GM18520 (cell line): ENCODE results near the gene CAPN11.

ENCODE experiments used
- ATAC-seq: cut with Tn5 transposase; IDR thresholded peaks from one replicate; pipeline ENCODE4 v1.9.1; 2021; ENCODE audit not compliant: unreplicated experiment

CAPN11 gene

GRCh38 chr6:44158770-44159228, at the start of gene CAPN11:
Gene CAPN11 (plus strand): TSS chr6:44158820. CDS start chr6:44158849, 29 bp downstream.
- no peak for ATAC-seq

DNA sequence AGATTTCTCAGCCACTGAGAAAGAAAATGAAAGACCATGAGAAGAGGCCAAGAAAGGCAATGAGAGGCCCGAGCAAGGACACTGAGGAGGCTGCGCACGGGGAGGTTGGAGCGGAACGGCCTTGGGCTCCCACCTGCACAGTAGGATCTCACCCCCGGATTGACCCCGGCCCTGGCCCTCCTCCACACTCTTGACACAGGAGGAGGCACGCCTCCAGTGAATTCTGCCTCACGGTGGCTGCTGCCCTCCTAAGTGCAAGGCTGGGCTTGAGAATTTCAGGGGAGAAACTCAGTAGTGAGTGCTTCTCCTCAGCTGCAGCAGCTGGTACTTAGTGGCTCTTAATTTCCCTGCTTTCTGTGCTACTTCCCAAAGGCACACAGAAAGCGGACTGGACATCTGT, 49.4 kb upstream of the CAPN11 start:
- ATAC-seq: no peak

- no peak for ATAC-seq
These were observed 48.5 kb upstream of the CAPN11 start for GRCh38 chr6:44110005-44110676.

GRCh38 chr6:44110966-44111365, 47.7 kb upstream of the CAPN11 start:
- no peak for ATAC-seq

DNA sequence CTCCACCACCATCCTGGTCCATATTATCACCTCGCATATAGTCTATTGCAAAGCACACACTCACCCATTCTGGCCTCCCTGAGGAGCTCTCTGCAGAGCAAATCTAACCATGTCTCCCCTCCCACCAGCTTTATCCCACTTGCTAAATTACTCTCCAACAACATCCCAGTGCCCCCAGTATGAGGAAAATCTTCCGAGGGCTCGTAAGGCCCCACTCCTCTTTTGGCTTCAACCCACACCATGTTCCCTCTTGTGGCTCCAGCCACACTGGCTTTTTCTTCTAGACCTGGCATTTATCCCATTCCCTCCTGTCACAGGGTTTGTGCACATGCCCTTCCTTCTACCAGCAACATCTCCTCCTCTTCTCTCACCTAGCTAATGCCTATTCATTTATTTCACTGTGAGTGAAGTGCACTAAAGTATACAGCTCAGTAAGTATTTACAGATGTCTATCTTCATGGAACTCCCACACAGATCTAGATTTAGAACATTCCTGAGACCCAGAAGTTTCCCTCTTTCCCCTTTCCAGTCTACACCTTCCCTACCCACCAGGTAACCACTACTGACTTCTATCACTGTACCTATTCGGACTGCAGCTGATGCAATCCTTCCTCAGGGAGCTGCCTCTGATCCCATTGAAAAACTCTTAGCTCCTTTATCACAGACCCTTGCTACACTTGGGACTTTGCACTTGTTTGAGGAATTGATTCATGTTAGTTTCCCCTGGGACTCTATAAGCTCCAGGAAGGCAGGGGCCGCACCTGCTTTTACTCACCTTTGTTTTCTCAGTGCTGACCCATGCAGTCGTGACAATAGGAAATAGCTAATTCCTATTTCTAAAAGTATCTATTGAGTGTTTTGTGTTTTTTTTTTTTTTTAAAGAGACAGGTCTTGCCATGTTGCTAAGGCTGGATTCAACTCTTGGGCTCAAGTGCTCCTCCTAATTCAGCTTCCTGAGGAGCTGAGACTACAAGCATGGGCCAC, 46.9 kb upstream of the CAPN11 start:
- no peak for ATAC-seq

GRCh38 chr6:44113414-44113813, 45.2 kb upstream of the CAPN11 start:
- ATAC-seq: no peak

- ATAC-seq: no peak
These were observed 42.8 kb upstream of the CAPN11 start for GRCh38 chr6:44115866-44116265.

DNA sequence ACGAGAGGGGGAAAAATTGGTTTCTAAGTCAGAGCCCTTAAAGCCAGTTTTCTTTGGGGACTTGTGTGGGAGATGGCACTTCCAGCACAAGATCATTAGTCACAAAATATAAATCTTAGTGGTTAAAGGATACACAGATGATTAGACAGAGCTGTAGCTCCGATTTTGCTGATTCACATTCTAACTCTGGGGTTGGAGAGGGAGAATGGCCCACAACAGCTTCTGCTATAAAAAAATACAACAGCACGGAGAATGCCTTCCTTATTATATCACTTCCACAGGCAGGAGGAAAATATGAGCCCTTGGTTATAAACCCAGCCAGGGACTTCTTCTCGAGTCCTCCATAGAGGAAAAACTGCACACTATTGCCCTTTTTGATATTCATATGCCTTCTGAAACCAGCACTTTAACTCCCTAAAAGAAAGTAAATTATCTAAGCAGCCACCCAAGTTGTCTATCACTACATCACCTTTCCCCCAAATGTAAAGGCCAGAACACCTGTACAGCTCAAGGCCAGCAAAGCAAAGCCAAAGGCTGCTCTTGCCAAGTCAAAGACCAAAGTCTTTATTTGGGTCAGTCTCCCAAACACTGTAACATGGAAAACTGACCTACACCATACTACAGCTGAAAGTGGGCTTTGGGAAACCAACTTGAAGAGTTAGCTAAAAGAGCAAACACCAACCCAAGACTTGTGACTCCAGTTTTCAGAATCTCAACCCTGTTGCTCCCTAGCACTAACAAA, 41.8 kb upstream of the CAPN11 start:
- ATAC-seq: no peak

DNA sequence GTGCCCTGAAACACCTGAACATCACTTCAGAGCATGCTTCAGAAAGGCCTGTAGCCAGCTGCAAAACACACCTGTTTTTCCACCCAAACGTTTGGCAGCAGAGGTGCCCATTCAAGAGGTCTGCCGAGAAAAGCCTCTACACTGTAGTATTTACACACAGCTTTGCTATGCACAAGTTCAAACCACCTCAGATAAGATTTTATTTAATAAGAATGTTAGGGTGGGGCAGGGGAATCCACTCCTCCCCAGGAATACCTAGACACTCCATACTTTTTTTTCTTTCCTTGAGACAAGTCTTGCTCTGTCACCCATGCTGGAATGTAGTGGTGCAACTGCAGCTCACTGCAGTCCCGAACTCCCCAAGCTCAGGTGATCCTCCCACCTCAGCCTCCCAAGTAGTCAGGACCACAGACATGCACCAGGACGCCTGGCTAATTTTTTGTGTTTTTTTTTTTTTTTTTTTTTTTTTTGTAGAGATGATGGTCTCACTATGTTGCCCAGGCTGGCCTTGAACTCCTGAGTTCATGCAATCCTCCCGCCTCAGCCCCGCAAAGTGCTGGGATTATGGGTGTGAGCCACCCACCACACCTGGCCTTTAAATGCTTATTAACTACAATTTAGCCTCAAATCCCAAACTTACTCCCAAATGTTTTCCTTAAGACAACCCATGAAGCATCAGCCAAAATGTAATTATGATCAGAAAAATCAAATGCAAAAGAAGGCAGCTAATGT, 41.1 kb upstream of the CAPN11 start:
- ATAC-seq: no peak

GRCh38 chr6:44119704-44120262, 38.8 kb upstream of the CAPN11 start:
- no peak for ATAC-seq

GRCh38 chr6:44120692-44121443, 37.8 kb upstream of the CAPN11 start:
- ATAC-seq: no peak

DNA sequence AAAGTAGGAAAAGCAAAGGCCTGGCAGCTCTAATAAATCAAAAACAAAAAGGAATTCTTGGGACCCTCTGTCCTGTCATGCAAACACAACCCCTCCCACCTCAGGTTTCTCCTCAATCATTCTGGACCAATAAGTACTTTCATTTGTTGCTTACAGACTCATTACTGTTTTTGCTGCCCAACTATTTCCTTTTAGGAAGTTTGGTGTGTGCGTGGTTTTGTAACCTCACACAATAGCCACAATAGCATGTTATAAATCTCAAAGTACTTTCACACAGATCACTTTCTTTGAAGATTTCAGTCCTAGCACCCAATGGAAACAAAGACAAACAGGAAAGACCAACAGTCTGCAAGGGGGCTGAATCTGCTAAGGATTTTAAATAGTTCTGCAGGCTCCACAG, 35.8 kb upstream of the CAPN11 start:
- no peak for ATAC-seq

GRCh38 chr6:44123544-44123943, 35.1 kb upstream of the CAPN11 start:
- ATAC-seq: no peak

- peak; percentile 41 for ATAC-seq
These were observed 32.1 kb upstream of the CAPN11 start for GRCh38 chr6:44126320-44127149.

DNA sequence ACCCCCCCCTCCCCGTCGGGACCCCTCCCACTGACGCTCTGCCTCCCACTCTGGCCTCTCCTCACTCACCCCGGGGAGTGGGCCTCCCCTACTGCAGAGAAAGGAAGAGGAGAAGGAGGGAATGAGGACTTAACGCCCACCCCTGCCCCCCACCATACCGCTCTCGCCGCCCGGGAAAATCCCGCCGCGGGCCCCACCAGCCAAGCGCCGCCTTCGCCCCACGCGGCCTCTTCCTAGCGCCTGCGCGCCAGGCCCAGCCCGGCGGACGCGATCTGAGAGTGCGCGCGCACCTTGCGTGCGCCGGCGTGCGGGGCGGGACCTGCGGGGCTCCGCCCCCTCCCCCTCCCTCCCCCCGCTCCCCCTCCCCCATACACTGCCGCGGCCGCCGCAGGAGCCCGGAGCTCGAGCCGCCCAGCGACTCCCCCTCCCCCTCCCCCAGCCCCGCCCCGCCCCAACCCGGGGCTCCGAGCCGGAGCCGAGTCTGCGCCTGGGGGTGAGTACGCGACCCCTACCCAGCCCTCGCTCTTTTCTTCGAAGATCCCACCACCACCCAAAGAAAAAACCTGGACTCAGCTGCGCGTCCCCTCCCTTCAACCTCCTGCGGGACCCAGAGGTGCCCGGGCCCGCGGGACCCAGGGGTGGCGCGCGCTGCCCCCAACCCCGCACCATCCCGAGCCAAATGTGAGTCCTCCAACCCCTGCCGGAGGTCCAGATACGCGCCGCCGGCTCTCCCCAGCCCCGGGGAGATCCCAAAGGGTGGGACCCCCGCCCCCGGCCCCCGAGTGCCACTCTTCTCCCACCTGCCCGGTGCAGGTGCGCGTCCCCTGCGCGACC, 31.2 kb upstream of the CAPN11 start, which contains the start of the genes MRPL14 and TMEM63B:
Gene MRPL14, minus strand, starts transcription at position 267 of the 834 bp plus-strand sequence. CDS start 10,841 bp downstream, outside the sequence.
Gene TMEM63B, plus strand, starts transcription at position 369 of the 834 bp plus-strand sequence. CDS start 7,031 bp downstream, outside the sequence.
- ATAC-seq: peak; percentile 73

- ATAC-seq: no peak
These were observed 30.4 kb upstream of the CAPN11 start for GRCh38 chr6:44128020-44128917.
